ENCODE measurements around the gene SEC61A2. TPM values are rescaled to one million over a fixed set of nuclear protein-coding genes. Genes with fewer than 3 reads are reported as not detected.

Gene SEC61A2
- total RNA-seq, 2 donors from 2014 or later, result 4.6 TPM

- Histone ChIP-seq H3K27ac (peak overlapping the region; percentile 12), H3K9me3 (no peaks in the 10 kb centered on the region), H3K36me3 (no peaks in the 10 kb centered on the region), H3K4me1 (no peaks in the 10 kb centered on the region), H3K9ac (ENCODE audit: low read depth in 2 of 2, low read length in 2 of 2) (no peak overlapping the region), H3K27me3 (no peaks in the 10 kb centered on the region), H3K4me3 (no peak overlapping the region)
- no peak for TF ChIP-seq CTCF (IDR thresholded peaks at IDR 0.05)
- DNase-seq, result peak; percentile 42
- intact Hi-C loops (cut with DNase I), result no loop called here
Measured at GRCh38 chr10:12097791-12098190, 31.7 kb upstream of the SEC61A2 start.

DNA sequence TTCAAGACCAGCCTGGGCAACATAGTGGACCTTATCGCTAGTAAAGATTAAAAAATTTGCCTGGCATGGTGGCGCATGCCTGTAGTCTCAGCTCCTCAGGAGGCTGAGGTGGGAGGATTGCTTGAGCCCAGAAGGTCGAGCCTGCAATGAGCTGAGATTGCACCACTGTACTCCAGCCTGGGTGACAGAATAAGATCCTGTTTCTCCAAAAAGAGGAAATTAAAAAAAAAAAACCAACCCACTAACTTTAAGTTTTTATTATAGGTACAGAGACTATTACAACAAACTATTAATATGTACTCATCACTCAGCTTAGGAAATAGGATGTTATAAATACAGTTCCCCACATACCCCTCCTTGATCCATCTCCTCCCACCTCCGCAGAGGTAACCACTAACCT is 30.5 kb upstream of the SEC61A2 start:
- no peaks in the 10 kb centered on the region for H3K36me3 ChIP-seq
- H3K9ac ChIP-seq (ENCODE audit: low read depth in 2 of 2, low read length in 2 of 2), result no peak overlapping the region

GRCh38 chr10:12103802-12104201 is 25.7 kb upstream of the SEC61A2 start:
- H3K4me3 ChIP-seq, result no peak overlapping the region
- TF ChIP-seq CTCF (IDR thresholded peaks at IDR 0.05), result no peak
- no peaks in the 10 kb centered on the region for H3K9me3 ChIP-seq
- H3K9ac ChIP-seq (ENCODE audit: low read depth in 2 of 2, low read length in 2 of 2), result no peak overlapping the region
- no peaks in the 10 kb centered on the region for H3K4me1 ChIP-seq
- no peaks in the 10 kb centered on the region for H3K27me3 ChIP-seq
- H3K36me3 ChIP-seq, result no peaks in the 10 kb centered on the region
- no peak for DNase-seq
- no peak overlapping the region for H3K27ac ChIP-seq
- intact Hi-C loops (cut with DNase I), result no loop called here

More for the DNA sequence above, 30.5 kb upstream of the SEC61A2 start:
- Histone ChIP-seq H3K4me1 (no peaks in the 10 kb centered on the region), H3K9me3 (no peaks in the 10 kb centered on the region), H3K27ac (no peak overlapping the region), H3K4me3 (no peak overlapping the region), H3K27me3 (no peaks in the 10 kb centered on the region)
- intact Hi-C loops (cut with DNase I), result no loop called here
- no peak for DNase-seq
- no peak for TF ChIP-seq CTCF (IDR thresholded peaks at IDR 0.05)

DNA sequence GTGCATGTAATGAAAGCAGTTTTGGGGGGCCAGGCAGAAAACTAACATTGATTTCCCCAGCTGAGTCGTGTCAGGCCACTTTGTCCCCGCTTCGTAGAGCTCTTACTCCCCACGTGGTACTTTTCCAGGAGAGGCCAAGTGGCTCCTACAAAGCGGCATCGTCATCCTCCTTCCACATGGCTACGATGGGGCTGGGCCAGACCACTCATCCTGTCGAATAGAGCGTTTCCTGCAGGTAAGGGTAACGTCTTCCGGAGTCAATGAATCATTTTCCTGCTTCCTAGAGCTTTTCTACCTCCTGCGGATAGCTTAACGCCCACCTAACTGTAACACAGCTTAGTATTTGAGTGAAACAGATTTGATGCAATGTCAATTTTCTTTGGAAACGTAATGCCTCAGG is 21.7 kb upstream of the SEC61A2 start:
- Histone ChIP-seq H3K4me1 (no peaks in the 10 kb centered on the region), H3K4me3 (no peak overlapping the region), H3K27ac (no peak overlapping the region), H3K36me3 (no peaks in the 10 kb centered on the region), H3K9ac (ENCODE audit: low read depth in 2 of 2, low read length in 2 of 2) (no peak overlapping the region), H3K9me3 (no peaks in the 10 kb centered on the region), H3K27me3 (no peaks in the 10 kb centered on the region)
- DNase-seq, result no peak
- intact Hi-C loops (cut with DNase I), result no loop called here
- TF ChIP-seq CTCF (IDR thresholded peaks at IDR 0.05), result no peak

DNA sequence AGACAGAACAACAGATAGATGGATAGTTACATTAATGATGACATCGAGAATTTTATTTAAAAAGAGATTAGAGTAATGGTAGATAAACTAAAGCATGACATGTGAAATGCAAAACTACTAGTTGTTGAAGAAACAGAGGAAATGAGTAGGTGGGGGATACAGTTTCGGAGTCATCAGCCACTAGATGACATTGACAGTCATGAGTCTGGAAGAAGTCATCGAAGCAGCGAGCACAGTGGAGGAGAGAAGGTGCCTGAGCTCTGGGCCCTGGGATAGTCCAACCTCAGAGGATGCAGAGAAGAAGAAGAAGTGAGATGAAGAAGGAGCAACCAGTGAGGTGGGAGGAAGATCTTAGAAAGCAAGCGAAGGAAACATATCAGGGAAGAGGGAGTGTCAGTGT is 20.2 kb upstream of the SEC61A2 start:
- Histone ChIP-seq H3K4me1 (no peaks in the 10 kb centered on the region), H3K9ac (ENCODE audit: low read depth in 2 of 2, low read length in 2 of 2) (no peak overlapping the region), H3K9me3 (no peaks in the 10 kb centered on the region), H3K4me3 (no peak overlapping the region), H3K27me3 (no peaks in the 10 kb centered on the region), H3K27ac (no peak overlapping the region), H3K36me3 (no peaks in the 10 kb centered on the region)
- intact Hi-C loops (cut with DNase I), result no loop called here
- DNase-seq, result no peak
- no peak for TF ChIP-seq CTCF (IDR thresholded peaks at IDR 0.05)

- Histone ChIP-seq H3K9ac (ENCODE audit: low read depth in 2 of 2, low read length in 2 of 2) (no peak overlapping the region), H3K27me3 (no peaks in the 10 kb centered on the region), H3K4me3 (no peak overlapping the region), H3K27ac (no peak overlapping the region), H3K9me3 (no peaks in the 10 kb centered on the region), H3K4me1 (no peaks in the 10 kb centered on the region), H3K36me3 (no peaks in the 10 kb centered on the region)
- no peak for DNase-seq
- intact Hi-C loops (cut with DNase I), result no loop called here
- TF ChIP-seq CTCF (IDR thresholded peaks at IDR 0.05), result no peak
Measured at GRCh38 chr10:12111528-12111927, 17.9 kb upstream of the SEC61A2 start.

Data from colonic mucosa (tissue), 4 donors.